ENCODE data around the gene KIF26B.

Gene KIF26B

GRCh38 chr1:245197121-245197520 lies 42.3 kb downstream of the KIF26B start:
- Mint-ChIP-seq H3K4me3 (no peak overlapping the region), H3K9me3 (no peaks in the 10 kb centered on the region), H3K27ac (no peak overlapping the region), H3K36me3 (ENCODE audit: low read depth) (no peaks in the 10 kb centered on the region), H3K27me3 (peaks cover 46% of the 10 kb centered on the region), H3K4me1 (ENCODE audit: low read depth) (peaks cover 5% of the 10 kb centered on the region)
- intact Hi-C loops (cut with micrococcal nuclease): no loop called here

GRCh38 chr1:245197911-245198379 lies 43.2 kb downstream of the KIF26B start:
- intact Hi-C loops (cut with micrococcal nuclease): no loop called here
- Mint-ChIP-seq H3K27ac (no peak overlapping the region), H3K4me3 (no peak overlapping the region), H3K27me3 (peaks cover 46% of the 10 kb centered on the region), H3K4me1 (ENCODE audit: low read depth) (peaks cover 5% of the 10 kb centered on the region), H3K9me3 (no peaks in the 10 kb centered on the region), H3K36me3 (ENCODE audit: low read depth) (no peaks in the 10 kb centered on the region)

- Mint-ChIP-seq H3K36me3 (ENCODE audit: low read depth) (no peaks in the 10 kb centered on the region), H3K27ac (no peak overlapping the region), H3K4me1 (ENCODE audit: low read depth) (peaks cover 5% of the 10 kb centered on the region), H3K27me3 (peaks cover 46% of the 10 kb centered on the region), H3K4me3 (no peak overlapping the region), H3K9me3 (no peaks in the 10 kb centered on the region)
- intact Hi-C loops (cut with micrococcal nuclease): no loop called here
These were observed 44.1 kb downstream of the KIF26B start for GRCh38 chr1:245198748-245199516.

- H3K9me3 Mint-ChIP-seq: no peaks in the 10 kb centered on the region
- H3K36me3 Mint-ChIP-seq (ENCODE audit: low read depth): no peaks in the 10 kb centered on the region
- peaks cover 5% of the 10 kb centered on the region for H3K4me1 Mint-ChIP-seq (ENCODE audit: low read depth)
- H3K27me3 Mint-ChIP-seq: peaks cover 44% of the 10 kb centered on the region
- no peak overlapping the region for H3K4me3 Mint-ChIP-seq
- no peak overlapping the region for H3K27ac Mint-ChIP-seq
- intact Hi-C loops (cut with micrococcal nuclease): no loop called here
These were observed 45.4 kb downstream of the KIF26B start for GRCh38 chr1:245200146-245200545.

- H3K36me3 Mint-ChIP-seq (ENCODE audit: low read depth): no peaks in the 10 kb centered on the region
- H3K27me3 Mint-ChIP-seq: peaks cover 37% of the 10 kb centered on the region
- H3K27ac Mint-ChIP-seq: no peak overlapping the region
- no peak overlapping the region for H3K4me3 Mint-ChIP-seq
- peaks cover 3% of the 10 kb centered on the region for H3K9me3 Mint-ChIP-seq
- peaks cover 5% of the 10 kb centered on the region for H3K4me1 Mint-ChIP-seq (ENCODE audit: low read depth)
- intact Hi-C loops (cut with micrococcal nuclease): no loop called here
These were observed 46.4 kb downstream of the KIF26B start for GRCh38 chr1:245201201-245201600.

DNA sequence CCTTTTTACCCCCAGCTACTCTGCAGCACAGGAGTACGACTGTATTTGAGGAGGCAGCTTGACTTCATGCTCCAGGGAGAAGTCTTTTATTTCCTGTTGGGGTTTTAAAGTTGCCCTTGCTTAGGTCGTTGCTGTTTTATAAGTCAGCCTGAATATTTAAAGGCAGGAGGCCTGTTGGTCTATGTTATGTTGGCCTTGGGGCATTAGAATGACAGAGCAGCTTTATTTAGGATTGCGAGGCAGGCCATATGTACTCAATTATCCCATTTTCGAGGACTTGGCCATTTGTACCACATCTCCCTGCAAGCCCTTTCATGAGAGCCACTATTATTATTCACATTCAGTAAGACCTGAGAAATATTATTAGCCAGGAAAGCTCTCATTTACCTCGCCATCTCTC lies 47.0 kb downstream of the KIF26B start:
- peaks cover 5% of the 10 kb centered on the region for H3K4me1 Mint-ChIP-seq (ENCODE audit: low read depth)
- H3K27ac Mint-ChIP-seq: no peak overlapping the region
- no peak overlapping the region for H3K4me3 Mint-ChIP-seq
- H3K27me3 Mint-ChIP-seq: peaks cover 32% of the 10 kb centered on the region
- H3K9me3 Mint-ChIP-seq: peaks cover 9% of the 10 kb centered on the region
- intact Hi-C loops (cut with micrococcal nuclease): no loop called here
- H3K36me3 Mint-ChIP-seq (ENCODE audit: low read depth): peaks cover 2% of the 10 kb centered on the region

GRCh38 chr1:245205396-245205795 lies 50.6 kb downstream of the KIF26B start:
- H3K27ac Mint-ChIP-seq: no peak overlapping the region
- intact Hi-C loops (cut with micrococcal nuclease): no loop called here
- H3K9me3 Mint-ChIP-seq: peaks cover 31% of the 10 kb centered on the region
- H3K4me1 Mint-ChIP-seq (ENCODE audit: low read depth): no peaks in the 10 kb centered on the region
- peaks cover 8% of the 10 kb centered on the region for H3K27me3 Mint-ChIP-seq
- H3K36me3 Mint-ChIP-seq (ENCODE audit: low read depth): peaks cover 6% of the 10 kb centered on the region
- no peak overlapping the region for H3K4me3 Mint-ChIP-seq

GRCh38 chr1:245205864-245206263 lies 51.1 kb downstream of the KIF26B start:
- Mint-ChIP-seq H3K9me3 (peaks cover 31% of the 10 kb centered on the region), H3K4me3 (no peak overlapping the region), H3K27ac (no peak overlapping the region), H3K27me3 (peaks cover 6% of the 10 kb centered on the region), H3K36me3 (ENCODE audit: low read depth) (peaks cover 6% of the 10 kb centered on the region), H3K4me1 (ENCODE audit: low read depth) (no peaks in the 10 kb centered on the region)
- intact Hi-C loops (cut with micrococcal nuclease): no loop called here

GRCh38 chr1:245207056-245207638 lies 52.4 kb downstream of the KIF26B start:
- Mint-ChIP-seq H3K4me3 (no peak overlapping the region), H3K27me3 (peaks cover 4% of the 10 kb centered on the region), H3K9me3 (peaks cover 31% of the 10 kb centered on the region), H3K4me1 (ENCODE audit: low read depth) (no peaks in the 10 kb centered on the region), H3K27ac (no peak overlapping the region), H3K36me3 (ENCODE audit: low read depth) (peaks cover 6% of the 10 kb centered on the region)
- intact Hi-C loops (cut with micrococcal nuclease): no loop called here

DNA sequence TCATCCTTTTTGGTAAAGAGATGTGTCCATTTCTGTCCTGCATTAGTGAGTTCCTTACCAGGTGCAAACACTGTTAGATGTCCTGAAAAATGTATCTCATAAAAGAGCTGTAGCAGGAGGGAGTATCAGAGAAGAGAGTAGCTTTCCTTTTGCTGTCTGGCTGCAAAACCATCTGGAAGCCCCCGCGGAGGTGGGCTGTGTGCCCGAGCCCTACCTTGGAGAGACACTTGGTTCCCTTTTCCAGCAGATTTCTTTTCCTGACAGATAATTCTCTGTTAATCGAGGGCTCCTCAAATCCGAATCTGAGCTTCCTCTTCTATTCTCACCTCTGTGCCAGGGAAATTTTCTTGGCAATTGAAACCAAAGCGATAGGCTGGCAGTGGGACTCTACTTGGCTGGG lies 53.0 kb downstream of the KIF26B start:
- Mint-ChIP-seq H3K27me3 (peaks cover 8% of the 10 kb centered on the region), H3K9me3 (peaks cover 31% of the 10 kb centered on the region), H3K27ac (no peak overlapping the region), H3K36me3 (ENCODE audit: low read depth) (peaks cover 6% of the 10 kb centered on the region), H3K4me1 (ENCODE audit: low read depth) (no peaks in the 10 kb centered on the region), H3K4me3 (no peak overlapping the region)
- intact Hi-C loops (cut with micrococcal nuclease): no loop called here

DNA sequence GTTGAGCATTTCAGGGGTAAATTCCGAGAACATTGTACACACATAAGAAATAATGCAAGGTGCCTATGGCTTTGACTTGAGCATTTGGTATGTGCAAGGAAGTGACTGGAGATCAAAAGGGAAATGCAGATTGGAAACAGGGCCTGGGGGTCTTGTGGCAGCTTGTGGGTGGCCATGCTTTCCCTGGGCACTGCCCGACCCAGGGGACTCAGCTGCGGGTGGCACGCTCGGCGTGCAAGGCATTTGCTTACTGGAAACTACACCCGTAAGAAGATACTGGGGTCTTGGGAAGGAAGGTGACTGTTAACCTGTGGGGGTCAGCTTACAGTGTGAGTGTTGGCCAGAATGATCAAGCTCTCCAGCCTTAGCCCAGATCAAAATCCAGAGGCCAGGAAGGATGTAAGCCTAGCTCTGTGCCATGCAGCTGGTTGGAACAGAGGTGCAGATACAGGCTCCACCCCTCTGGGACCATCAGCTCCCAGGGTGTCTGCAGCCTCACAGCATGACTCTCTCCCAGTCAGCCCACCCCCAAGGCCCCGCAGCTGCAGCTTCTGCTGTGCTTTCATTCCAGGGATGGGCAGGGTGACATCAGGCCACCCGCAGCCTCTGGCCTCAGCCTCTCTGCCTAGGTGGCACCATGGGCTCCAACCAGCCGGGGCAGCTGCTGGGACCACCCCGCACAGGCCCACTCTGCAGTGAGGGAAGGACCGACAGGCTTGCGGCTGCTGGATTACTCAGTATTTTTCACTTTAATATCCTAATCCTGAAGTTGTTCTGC lies 55.1 kb downstream of the KIF26B start:
- H3K4me1 Mint-ChIP-seq (ENCODE audit: low read depth): no peaks in the 10 kb centered on the region
- intact Hi-C loops (cut with micrococcal nuclease): no loop called here
- H3K9me3 Mint-ChIP-seq: peaks cover 31% of the 10 kb centered on the region
- no peak overlapping the region for H3K4me3 Mint-ChIP-seq
- H3K36me3 Mint-ChIP-seq (ENCODE audit: low read depth): peaks cover 6% of the 10 kb centered on the region
- H3K27me3 Mint-ChIP-seq: peaks cover 23% of the 10 kb centered on the region
- no peak overlapping the region for H3K27ac Mint-ChIP-seq

GRCh38 chr1:245211035-245211749 lies 56.4 kb downstream of the KIF26B start:
- intact Hi-C loops (cut with micrococcal nuclease): no loop called here
- Mint-ChIP-seq H3K27me3 (peaks cover 29% of the 10 kb centered on the region), H3K36me3 (ENCODE audit: low read depth) (peaks cover 6% of the 10 kb centered on the region), H3K4me3 (no peak overlapping the region), H3K4me1 (ENCODE audit: low read depth) (no peaks in the 10 kb centered on the region), H3K9me3 (peaks cover 28% of the 10 kb centered on the region), H3K27ac (no peak overlapping the region)

- peaks cover 33% of the 10 kb centered on the region for H3K27me3 Mint-ChIP-seq
- no peak overlapping the region for H3K4me3 Mint-ChIP-seq
- H3K9me3 Mint-ChIP-seq: peaks cover 22% of the 10 kb centered on the region
- H3K36me3 Mint-ChIP-seq (ENCODE audit: low read depth): peaks cover 5% of the 10 kb centered on the region
- H3K27ac Mint-ChIP-seq: no peak overlapping the region
- H3K4me1 Mint-ChIP-seq (ENCODE audit: low read depth): peaks cover under 1% of the 10 kb centered on the region
- intact Hi-C loops (cut with micrococcal nuclease): no loop called here
These were observed 57.0 kb downstream of the KIF26B start for GRCh38 chr1:245211761-245212160.

Measured in dendritic cell treated with granulocyte-macrophage colony-stimulating factor and Interleukin-4, amounts not matched to agents 40 ng/mL and 50 ng/mL, for 4 days (primary cell).